Measurements from ENCODE around the gene TSPAN16.

The TSPAN16 gene

DNA sequence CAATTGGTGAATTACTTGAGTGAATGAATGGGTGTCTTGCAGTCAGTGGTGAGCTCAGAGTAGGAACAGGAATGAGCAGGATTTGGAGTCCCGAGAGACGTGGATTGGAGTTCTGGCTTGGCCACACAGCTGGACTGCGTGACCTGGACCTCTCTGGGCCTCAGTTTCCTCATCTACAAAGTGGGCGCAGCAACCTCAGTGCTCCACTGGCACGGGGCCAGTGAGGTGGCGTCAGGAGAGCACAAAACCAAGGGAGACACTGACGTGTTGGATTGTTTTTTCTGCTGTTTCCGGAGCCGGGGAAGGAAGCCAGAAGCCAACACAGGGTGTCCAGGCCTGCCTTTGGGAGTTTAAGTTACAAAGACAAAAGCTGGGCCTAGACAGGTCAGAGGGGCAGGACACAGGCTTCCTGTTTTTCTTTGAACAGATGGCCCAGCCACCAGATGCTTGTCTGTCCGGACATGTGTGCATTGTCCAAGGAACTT is 27.1 kb upstream of the TSPAN16 start:
- peak; percentile 24 for DNase-seq (ENCODE audit: low read depth)

GRCh38 chr19:11269408-11269807 is 26.6 kb upstream of the TSPAN16 start:
- no peak for DNase-seq (ENCODE audit: low read depth)

- no peak for DNase-seq (ENCODE audit: low read depth)
Observed at GRCh38 chr19:11273296-11273695, 22.7 kb upstream of the TSPAN16 start.

GRCh38 chr19:11273989-11274388 is 22.0 kb upstream of the TSPAN16 start:
- DNase-seq (ENCODE audit: low read depth) = no peak

GRCh38 chr19:11274533-11275086 is 21.4 kb upstream of the TSPAN16 start:
- no peak for DNase-seq (ENCODE audit: low read depth)

- no peak for DNase-seq (ENCODE audit: low read depth)
Observed at GRCh38 chr19:11278670-11279069, 17.3 kb upstream of the TSPAN16 start.

- no peak for DNase-seq (ENCODE audit: low read depth)
Observed at GRCh38 chr19:11279505-11280236, 16.3 kb upstream of the TSPAN16 start.

DNA sequence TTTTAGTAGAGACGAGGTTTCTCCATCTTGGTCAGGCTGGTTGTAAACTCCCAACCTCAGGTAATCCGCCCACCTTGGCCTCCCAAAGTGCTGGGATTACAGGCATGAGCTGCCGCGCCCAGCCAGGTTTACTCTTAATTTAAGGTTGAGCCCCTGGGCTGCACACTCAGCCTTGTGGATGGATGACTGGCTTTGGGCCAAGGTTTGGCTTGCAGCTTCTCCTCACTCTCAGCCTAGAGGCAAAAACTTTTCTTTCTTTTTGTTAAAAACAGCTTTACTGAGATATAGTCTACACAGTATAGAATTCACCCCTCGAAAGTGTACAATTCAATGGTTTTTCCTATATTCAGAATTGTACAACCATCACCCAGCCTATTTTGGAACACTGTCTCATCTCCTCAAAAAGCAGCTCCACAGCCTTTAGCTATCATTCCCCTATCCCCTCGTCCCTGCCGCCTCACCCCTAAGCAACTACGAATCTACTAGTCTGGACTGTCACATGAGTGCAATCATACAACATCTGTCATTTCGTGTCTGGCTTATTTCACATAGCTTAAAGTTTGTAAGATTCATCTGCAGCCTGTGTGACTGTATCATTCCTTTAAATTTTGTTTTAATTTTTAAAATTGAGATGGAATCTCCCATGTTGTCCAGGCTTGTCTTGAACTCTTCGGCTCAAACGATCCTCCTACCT is 14.5 kb upstream of the TSPAN16 start:
- DNase-seq (ENCODE audit: low read depth) = no peak

GRCh38 chr19:11284515-11284914 is 11.4 kb upstream of the TSPAN16 start:
- DNase-seq (ENCODE audit: low read depth) = no peak

GRCh38 chr19:11286312-11286974 is 9.5 kb upstream of the TSPAN16 start:
- DNase-seq (ENCODE audit: low read depth) = no peak

GRCh38 chr19:11288349-11288748 is 7.6 kb upstream of the TSPAN16 start:
- no peak for DNase-seq (ENCODE audit: low read depth)

DNA sequence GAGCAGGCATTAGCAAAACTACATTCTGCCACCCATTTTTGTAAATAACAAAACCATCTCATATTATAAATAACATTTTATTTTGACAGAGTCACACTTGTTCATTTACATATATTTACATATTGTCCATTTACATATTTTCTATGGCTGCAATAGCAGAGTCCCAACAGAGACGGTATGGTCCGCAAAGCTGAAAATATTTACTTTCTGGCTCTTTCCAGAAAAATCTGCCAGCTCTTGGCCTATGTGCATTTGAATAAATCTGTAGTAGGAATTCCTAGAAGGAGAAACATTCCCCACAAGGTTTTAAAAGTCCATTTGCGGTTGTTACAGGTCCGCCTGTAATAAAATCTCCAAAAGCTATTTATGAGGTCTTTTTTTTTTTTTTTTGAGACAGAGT is 5.7 kb upstream of the TSPAN16 start:
- DNase-seq (ENCODE audit: low read depth) = no peak

- no peak for DNase-seq (ENCODE audit: low read depth)
Observed at GRCh38 chr19:11291415-11291814, 4.5 kb upstream of the TSPAN16 start.

GRCh38 chr19:11291991-11292390 is 4.0 kb upstream of the TSPAN16 start:
- no peak for DNase-seq (ENCODE audit: low read depth)

DNA sequence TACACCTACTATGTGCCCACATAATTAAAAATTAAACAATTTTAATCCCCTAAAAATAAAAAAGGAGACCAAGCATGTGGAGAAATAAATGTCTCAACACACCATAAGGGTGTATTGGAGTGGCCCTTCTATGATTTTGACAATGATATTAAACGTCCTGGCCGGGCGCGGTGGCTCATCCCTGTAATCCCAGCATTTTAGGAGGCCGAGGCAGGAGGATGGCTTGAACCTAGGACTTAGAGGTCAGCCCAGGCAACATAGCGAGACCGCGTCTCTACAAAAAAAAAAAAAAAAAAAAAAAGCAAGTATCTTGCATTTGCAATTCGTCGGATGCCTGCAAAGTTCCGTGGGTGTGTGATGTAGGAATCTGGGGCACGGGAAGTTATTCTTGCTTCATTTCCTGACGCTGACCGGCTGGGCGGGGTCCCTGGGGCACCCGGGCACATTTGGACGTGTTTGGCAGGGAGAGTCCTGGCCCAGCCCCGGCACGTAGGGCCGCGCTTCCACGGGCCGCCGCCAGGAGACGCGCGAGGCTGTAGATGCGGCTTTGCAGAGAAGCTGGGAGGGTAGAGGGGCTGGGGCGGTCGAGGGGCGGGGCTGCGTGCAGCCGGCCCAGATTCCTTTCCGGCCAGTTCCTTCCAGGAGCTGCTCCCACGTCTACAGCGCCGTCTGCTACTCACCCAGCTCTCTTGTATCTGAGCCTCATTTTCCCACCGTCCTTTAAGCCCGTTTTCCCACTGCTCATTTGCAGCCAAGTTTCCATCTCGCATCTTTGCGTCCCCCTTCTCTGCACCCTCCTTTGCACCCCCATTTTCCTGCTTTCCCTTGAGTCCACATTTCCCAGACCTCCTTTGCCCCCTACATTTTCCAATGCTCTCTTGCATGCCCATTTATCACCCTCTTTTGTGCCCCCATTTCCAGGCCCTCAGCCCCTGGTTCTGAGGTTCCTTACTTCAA is 2.2 kb upstream of the TSPAN16 start:
- peak; percentile 73 for DNase-seq (ENCODE audit: low read depth)

DNA sequence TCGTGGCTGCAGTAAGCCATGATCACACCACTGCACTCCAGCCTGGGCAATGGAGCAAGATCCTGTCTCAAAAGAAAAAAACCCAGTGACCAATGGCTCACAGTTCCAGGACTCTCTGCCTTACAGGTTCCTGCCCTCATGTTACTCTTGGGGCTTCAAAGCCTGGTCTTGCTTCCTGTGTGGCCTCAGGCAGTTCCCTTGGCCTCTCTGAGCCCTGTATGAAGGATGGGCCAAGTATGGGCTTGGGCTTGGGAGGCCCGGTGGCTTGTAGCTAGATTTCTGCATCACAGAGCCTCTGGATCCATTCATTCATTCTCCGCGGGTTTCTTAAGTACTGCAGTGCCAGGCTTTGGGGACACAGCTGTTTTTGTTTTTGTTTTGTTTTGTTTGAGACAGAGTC is 780 bp upstream of the TSPAN16 start:
- DNase-seq (ENCODE audit: low read depth) = no peak

DNA sequence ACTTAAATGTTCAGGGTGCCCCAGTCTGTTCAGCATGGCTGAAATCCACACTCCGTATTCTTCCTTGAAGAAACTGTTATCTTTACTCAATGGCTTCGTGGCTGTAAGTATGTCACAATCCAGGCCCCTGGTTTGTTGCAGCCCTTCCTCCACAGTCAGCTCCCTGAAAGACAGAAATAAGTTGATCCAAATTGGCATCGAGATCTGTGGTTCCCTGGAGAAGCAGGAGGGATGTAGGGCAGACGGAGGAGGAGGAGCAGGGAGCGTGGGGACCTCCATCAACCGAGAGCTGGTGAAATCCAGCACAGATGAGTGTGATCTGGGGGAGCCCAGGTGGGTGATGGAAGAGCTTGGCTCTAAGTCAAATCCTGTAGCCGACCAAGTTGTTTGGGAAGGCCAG is 304 bp downstream of the TSPAN16 start:
- DNase-seq (ENCODE audit: low read depth) = no peak

- no peak for DNase-seq (ENCODE audit: low read depth)
Observed at GRCh38 chr19:11299946-11300810, 4.2 kb downstream of the TSPAN16 start.

GRCh38 chr19:11300811-11301120 is 4.8 kb downstream of the TSPAN16 start:
- DNase-seq (ENCODE audit: low read depth) = no peak

- DNase-seq (ENCODE audit: low read depth) = no peak
Observed at GRCh38 chr19:11304936-11305335, 9.0 kb downstream of the TSPAN16 start.

DNA sequence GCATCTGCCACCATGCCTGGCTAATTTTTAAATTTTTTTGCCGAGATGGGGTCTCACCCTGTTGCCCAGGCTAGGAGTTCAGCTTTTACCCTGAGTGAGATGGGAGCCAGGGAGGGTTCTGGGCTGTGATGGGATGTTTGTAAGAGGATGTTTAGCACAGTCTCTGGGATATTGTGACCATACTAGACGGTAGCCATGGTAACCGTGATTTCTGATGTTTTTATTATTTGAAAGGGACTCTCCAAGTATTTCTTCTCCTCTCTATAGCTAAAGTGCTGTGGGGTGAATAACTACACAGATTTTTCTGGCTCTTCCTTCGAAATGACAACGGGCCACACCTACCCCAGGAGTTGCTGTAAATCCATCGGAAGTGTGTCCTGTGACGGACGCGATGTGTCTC is 10.4 kb downstream of the TSPAN16 start:
- no peak for DNase-seq (ENCODE audit: low read depth)

Measured in GM04503 (cell line).